ENCODE results near the gene RELN.

- TF ChIP-seq CTCF (conservative IDR thresholded peaks at IDR 0.05) (no peak), EZH2 (IDR thresholded peaks at IDR 0.05; ENCODE audit: low read depth) (no peak)
Measured at GRCh38 chr7:104011829-104012228, 22.4 kb upstream of the RELN start.
